ENCODE results near the gene NFIB.
A peak's percentile ranks its signal among the peaks of the same experiment; 100 is the strongest.

The NFIB gene

GRCh38 chr9:14313951-14314423 lies at the start of gene NFIB:
TSS of gene NFIB (minus strand) at chr9:14314141. CDS start at chr9:14313511, 630 bp downstream.
- no peak for DNase-seq

- DNase-seq, result peak; percentile 91
Observed at GRCh38 chr9:14362175-14362574, 48.2 kb upstream of the NFIB start.

DNA sequence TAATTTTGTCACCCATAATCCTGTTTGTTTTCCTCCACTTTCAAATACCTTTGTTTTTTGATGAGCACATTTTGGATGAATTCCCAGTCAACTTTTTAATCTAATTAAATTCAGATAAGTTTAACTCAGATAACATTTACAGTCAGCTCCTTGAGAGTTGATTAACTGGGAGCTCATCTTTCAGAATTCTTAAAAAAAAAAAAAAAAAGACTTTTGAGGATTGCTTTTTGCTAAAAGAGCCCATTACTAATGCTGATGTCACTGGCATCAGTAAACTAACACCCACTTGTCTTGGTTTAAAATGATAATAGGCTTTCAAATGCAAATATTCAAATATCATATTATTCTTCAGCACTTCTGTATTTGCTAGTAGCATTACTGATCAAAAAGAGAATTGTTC lies 47.1 kb upstream of the NFIB start:
- DNase-seq, result no peak

GRCh38 chr9:14358523-14358922 lies 44.6 kb upstream of the NFIB start:
- DNase-seq, result peak; percentile 42

GRCh38 chr9:14356351-14357265 lies 42.7 kb upstream of the NFIB start:
- no peak for DNase-seq

DNA sequence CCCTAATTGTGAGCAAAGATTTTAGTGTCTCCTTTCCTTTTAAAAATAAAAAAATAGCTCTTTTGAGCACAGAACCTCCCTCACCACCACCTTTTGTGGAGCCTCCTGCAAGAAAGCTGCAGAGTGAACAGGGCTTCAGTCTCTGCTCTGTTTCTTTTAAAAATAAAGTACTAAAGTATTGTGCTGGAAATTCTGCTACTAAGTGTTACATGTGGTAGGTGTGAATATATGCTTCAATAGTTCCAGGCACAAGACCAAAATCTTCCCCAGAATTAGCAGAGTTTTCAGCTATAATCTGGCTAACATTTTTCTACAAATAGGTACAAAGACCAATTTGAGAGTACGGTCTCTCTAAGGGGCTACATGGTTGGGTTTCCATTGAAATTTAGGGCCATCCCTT lies 40.3 kb upstream of the NFIB start:
- no peak for DNase-seq

DNA sequence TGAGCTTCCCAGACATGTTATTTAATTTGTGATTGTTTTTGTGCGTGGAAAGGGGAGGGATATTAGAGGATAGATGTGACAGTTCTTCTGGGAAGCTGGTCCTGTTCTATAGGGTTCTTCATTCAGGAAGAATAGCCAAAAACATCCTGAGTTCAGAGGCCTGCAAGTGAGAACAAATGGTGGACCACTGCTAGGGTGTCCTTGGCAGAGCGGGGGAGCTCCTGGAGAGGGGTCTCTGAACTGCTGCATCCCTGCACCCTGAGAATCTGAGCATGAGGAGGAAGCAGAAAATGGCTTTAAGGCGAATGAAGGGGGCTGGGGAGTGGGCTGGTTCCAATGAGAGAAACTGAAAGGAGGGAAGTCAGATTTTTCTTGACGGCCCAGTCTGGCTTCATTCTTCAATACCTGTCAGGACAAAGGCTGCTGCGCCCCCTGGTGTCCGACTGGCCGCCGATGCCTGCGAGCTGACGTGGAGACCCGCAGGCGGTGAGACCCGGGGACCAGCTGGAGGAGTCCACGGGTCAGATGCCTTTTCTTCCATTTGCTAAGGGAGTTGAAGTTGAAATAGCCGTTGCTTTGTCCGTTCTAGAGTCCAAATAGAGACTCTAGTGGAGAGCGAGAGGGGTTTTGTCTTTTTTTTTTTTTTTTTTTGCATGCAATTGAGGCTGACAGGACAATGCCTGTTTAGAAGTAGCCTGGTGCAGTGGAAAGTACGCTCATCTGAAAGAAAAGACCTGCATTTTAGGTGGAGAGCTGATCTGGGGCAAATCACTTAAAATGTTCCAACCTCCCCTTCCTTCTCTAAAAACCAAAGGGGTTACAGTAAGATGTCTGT lies 39.5 kb upstream of the NFIB start:
- DNase-seq, result peak; percentile 76

DNA sequence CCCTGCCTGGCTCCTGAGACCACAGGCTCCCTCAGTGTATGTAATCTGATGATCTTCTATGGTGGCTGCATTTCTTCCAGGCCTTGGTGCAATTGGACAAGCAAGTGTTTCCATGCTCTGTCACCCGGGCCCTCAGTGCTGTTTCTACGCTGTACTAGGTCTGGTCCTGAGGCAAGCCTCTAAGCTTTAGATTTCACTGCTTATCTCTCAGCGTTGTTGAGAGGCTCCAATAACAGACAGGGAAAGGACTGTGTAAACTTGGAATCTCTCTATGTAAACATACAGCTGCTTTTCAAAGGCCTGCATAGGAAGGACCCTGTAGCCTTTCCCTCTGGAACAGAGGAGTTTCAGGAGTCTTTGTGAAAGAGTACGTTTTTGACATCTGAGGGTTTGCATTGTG lies 38.6 kb upstream of the NFIB start:
- no peak for DNase-seq

DNA sequence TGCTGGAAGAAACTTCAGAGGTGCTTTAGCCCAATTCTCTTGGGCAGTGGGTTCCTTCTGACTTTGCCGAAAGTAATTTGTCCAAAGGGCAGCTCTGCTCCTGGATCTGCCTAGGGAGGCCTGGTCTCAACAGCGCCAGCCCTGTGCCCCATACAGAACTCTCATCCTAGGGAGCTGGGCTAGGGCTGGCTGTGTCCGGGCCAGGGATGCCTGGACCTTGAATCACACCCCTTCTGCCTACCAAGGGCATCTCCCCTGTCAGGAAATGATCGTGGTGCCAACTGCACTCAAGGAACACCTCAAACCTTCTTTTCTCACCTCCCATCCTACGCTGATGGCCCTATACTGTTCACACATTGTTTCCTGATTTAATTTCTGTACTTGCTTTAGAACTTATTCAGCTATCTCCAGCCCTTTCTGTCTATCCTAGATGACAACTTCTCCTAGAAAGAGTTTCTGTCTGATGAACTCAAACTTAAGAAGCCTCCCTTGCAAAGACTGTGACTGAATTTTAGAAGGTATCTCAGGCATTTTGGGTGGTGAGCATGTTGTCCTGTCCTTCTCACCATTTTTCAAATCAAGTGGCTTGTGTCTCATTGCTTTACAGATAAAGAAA lies 37.4 kb upstream of the NFIB start:
- no peak for DNase-seq

DNA sequence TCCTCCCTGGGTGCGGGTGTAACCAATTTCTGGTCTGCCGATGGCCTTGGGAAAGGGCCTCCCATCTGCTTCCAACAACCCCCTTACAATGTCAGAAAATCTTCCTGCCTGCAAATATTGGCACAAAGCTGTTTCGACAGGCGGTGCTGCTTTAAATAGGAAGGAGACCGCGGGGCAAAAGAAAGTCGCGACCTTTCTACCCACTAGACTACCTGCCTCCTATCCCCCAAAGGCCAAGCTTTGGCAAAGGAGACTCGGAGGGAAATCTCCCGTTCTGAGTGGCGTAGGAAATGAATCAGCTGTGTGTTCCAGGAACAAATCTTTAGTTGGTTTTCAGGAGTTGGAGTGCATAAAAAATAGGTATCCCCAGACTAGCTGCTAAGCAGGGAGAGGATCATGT lies 36.8 kb upstream of the NFIB start:
- no peak for DNase-seq

DNA sequence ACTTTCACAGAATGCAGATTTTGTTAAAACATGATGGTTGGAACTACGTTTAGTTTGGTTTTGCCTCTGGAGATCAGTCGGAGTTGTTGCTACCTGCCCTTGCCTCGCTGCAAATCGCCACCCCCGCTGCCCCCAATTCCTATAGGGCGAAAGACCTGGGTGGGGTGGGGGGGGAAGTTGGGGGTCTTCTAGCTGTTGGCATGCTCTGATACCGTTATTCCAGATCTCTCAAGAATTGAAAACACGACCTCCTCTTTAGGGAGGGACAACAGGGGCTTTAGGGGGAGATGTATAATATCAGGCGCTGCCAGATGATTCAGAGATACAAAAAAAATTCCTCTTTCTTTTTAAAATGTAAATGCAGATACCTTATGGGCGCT lies 36.4 kb upstream of the NFIB start:
- no peak for DNase-seq

- no peak for DNase-seq
Observed at GRCh38 chr9:14349447-14350348, 35.8 kb upstream of the NFIB start.

- DNase-seq, result no peak
Observed at GRCh38 chr9:14349146-14349446, 35.2 kb upstream of the NFIB start.

DNA sequence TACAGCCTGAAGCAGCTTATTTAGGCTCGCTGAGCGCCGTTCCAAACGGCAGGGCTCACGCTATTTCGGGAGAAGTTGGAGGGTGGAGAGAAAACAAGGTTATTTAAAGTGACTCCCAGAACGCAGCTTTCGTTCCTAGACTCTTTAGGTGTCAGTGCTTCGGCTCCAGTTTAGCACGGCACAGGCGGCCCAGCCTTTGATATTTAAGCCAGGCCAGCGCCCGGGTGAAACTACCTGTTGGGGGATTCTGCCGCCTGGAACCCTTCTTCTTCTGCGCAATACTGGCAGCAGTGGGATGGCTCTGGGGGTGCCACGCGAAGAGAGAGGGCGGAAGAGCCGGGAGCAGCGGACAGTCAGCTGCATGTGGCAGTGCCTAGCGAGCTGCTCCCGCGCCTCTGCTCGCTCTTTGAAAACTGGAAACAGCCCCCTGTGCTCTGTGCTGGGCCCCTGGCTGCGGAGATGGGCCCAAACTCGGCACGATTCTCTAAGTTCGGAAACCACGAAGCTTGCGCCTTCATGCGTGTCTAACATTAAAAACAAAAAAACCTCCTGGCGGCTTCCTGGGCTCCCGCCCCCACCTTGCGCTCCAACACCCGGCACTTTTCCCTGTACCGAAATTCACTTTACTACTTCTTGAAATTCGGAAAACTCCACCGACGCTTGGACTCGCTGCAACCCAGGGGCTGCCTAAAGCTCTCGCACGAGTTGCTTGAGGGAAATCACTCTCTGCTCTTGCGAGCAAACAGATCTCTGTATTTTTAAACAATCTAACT lies 34.6 kb upstream of the NFIB start:
- no peak for DNase-seq

GRCh38 chr9:14348123-14348372 lies 34.1 kb upstream of the NFIB start:
- DNase-seq, result no peak

DNA sequence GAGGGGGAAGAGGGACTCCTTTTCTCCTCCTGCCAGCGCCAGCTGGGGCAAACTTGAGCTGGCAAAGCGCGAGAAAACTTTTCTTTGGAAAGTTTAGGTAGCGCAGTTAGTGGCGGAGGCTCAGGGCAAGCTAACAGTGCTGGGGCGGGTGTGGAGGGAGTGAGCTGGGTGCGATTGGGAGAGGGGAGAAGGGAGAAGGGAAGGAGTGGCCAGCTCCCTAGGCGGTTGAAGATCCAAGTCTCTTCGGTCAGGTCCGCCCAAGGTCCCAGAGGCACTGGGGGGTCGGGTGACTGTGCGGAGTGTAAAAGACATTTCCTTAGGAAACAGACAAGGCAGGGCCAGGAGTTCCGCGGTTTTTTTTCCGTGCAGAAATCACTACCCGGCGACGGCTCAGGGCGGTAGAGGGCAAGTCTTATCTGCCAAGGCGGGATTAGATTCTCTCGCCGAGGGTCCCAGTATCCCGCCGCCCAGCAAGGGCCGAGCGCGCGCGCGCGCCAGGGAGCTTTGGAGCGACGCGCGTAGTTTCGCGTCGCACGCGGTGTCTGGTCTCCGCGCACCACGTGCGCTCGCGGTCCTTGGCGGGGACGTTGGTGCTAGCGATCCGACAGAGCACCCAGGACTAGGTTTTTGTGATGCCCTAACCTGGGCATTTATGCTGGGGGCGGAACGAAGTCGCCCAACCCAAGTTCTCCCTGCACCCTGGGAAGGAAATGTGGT lies 33.6 kb upstream of the NFIB start:
- no peak for DNase-seq

DNA sequence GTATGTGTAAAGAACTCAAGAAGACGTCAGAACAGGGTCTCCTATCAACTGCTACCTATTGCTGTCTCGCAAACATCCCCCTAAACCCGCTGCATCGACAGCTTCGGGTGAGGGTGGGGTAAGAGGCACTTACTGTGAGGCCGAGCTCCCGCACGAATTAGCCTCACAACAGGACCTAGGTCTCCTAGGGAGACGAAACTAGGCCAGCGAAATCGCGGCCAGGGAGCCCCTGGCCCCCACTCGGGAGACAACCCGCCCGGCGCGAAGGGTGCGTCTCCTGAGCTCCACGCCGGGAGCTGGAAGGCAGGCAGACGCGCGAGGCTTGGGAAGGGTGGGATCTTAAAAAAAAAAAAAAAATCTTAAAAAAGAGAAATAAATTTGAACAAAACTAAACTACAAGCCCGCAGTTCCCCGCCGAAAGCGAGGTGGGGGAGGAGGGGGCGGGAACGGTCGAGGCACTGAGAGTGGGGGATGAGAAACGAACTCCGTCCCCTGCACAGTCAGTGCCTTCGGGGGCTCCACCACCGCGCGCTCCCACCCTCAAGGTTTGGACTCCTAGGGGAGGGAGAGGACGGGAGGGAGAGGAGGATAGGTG lies 33.0 kb upstream of the NFIB start:
- no peak for DNase-seq

DNA sequence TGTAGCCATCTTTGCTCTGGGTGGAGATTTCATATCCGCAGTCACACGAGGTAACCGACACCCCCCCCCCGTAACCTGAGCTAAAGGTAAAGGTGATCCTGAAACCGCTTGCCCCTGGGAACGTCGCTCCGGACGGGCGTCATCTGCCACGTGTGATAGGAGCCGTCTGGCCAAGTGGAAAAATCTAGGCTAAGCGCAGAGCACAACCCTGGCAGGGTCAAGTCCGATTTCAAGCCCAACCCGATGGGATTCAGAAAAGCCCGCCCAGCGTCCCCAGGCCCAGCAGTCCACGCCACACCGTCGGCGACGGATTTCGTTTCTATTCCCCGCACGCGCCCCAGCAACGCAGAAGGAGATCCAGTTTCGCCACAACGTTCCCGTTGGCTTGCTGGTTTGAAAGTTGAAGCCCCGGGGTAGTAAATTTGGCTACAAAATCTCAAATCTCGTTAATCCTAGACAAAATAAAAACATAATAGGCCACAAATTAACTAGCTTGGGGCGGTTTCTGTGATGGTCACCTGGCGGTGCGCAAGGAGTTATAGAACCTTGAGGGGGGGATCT lies 32.4 kb upstream of the NFIB start:
- no peak for DNase-seq

DNA sequence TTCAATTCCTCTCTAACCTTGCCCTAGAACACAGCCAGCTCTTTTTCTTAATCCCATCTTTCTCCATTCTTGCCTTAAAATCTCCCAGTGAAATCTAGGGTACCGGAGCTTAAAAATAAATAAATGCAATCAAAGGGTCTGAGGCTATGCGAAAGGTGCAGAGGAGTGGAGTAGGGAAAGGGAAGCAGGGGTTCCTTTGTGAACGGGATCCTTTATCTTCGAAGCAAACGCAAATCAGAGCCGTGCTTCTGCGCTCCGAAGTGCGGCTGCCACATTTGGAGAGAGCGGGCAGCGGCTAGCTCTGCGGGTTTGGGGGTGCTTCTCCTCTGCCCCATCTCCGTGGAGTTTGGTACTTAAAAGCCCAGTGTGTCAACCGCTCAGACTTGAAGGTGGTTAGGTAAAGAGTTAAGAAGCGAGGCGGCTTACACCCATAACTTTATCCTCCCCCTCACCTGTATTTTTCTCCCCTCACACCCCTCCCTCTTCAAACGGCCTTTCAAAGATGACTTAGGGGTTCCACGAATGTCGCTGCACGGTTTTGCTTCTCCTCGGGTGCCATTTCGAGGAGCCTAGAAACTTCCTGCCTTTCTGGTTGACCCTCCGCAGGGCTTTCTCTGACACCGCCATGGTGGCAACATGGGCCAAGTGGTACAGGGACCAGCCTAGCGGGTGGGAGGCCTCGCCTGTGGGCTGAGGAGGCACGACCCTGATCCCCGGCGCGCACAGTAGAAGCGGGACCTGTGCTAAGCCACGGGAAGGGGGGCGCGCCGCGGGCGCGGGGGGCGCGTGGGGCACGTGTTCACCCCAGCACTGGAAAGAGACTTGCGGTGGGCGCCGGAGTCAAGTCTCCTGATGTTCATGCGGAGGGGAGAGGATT lies 31.7 kb upstream of the NFIB start:
- DNase-seq, result no peak

DNA sequence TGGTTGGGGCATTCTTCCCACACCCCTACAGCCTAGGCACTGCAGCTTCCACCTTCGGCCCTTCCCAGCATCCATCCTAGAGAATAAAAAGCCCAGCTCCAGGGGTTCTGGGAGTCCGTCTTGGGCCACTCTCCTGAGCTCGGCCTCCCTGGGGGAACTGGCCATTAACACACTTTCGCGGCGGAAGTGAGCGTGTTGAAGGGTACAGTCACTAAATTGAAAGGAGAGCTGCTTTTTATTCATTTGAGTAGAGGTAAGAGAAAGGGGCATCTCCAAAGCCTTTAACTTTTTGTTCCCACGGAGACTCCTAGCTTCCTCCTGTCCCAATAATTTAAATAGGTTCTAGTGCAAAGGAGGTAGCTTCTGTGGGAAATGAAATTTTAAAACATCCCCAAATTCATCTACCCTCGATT lies 31.0 kb upstream of the NFIB start:
- no peak for DNase-seq

Data from fibroblast of upper back skin (primary cell).